Panc1 (cell line): ENCODE data around the gene AGTR1. TPM values are rescaled to one million over a fixed set of nuclear protein-coding genes. Genes with fewer than 3 reads are reported as not detected.

Source experiments
- ATAC-seq: fragments of 200-7000 bp; cut with Tn5 transposase; 2 replicates; pipeline ENCODE4 v1.9.1; 2020; ENCODE audit warnings: mild to moderate bottlenecking, moderate library complexity
- BruUV-seq: library from RNA; stranded (reverse); fragments of 400-500 nt; replicated peaks from 2 replicates; lab custom pipeline; 2021; lab: Mats Ljungman, UMichigan
- CTCF ChIA-PET: fragments of 300-600 bp; sonication (Branson Sonifier 250); formaldehyde crosslinking; loops from one replicate; lab custom pipeline; 2022; ENCODE audit warnings: antibody characterized with exemption; lab: Charles Lee
- POLR2A ChIA-PET: fragments of 300-600 bp; sonication (Branson Sonifier 250); formaldehyde crosslinking; loops from one replicate; lab custom pipeline; 2022; ENCODE audit warnings: antibody characterized with exemption; lab: Charles Lee
- DNase-seq: peaks from one replicate; pipeline ENCODE4 v3.0.0-alpha.2; 2010; ENCODE audit warnings: low read depth, low spot score
- H3K27ac ChIP-seq: 2 replicates; pipeline ENCODE4 v1.5.1; 2011; ENCODE audit warnings: mild to moderate bottlenecking, low read length, inconsistent platforms
- H3K27me3 ChIP-seq: fragments of 200-500 bp; sonication (Bioruptor generic); 2 replicates; pipeline ENCODE4 v1.6.0; 2014; ENCODE audit warnings: low read length, inconsistent platforms; ENCODE audit not compliant: control insufficient read depth, insufficient read depth
- H3K36me3 ChIP-seq: fragments of 200-500 bp; sonication (Bioruptor generic); 2 replicates; pipeline ENCODE4 v1.5.1; 2014; ENCODE audit warnings: inconsistent platforms, mild to moderate bottlenecking, low read length, moderate library complexity; ENCODE audit not compliant: control insufficient read depth, insufficient read depth
- H3K4me1 ChIP-seq: 2 replicates; pipeline ENCODE4 v1.5.1; 2011; ENCODE audit warnings: inconsistent platforms, mild to moderate bottlenecking, low read length, moderate library complexity; ENCODE audit not compliant: control insufficient read depth, insufficient read depth
- H3K4me3 ChIP-seq, 2 experiments: 2 replicates each; pipeline ENCODE4 v1.5.1; 2011 to 2012; ENCODE audit warnings: low read depth in 2 of 2, low read length in 2 of 2, mild to moderate bottlenecking in 2 of 2, inconsistent platforms in 1 of 2, moderate library complexity in 1 of 2
- H3K9me3 ChIP-seq: fragments of 200-500 bp; sonication (Bioruptor generic); 2 replicates; pipeline ENCODE4 v1.5.1; 2014; ENCODE audit warnings: low read depth, mild to moderate bottlenecking, inconsistent platforms, low read length, moderate library complexity; ENCODE audit not compliant: control insufficient read depth, insufficient read depth
- POLR2AphosphoS5 ChIP-seq: IDR thresholded peaks from 2 replicates; pipeline ENCODE4 v1.6.1; 2012; ENCODE audit warnings: mild to moderate bottlenecking, low read depth, low read length, moderate library complexity
- REST ChIP-seq, 2 experiments: IDR thresholded peaks; 2 replicates each; pipeline ENCODE4 v1.6.1; 2011 to 2012; ENCODE audit warnings: low read depth in 2 of 2, control low read depth in 1 of 2, low read length in 1 of 2, mild to moderate bottlenecking in 1 of 2, moderate library complexity in 1 of 2; ENCODE audit not compliant: insufficient read depth in 1 of 2
- SIN3A ChIP-seq: IDR thresholded peaks from 2 replicates; pipeline ENCODE4 v1.6.1; 2012; ENCODE audit warnings: low read depth, mild to moderate bottlenecking, low read length, moderate library complexity, borderline replicate concordance; ENCODE audit not compliant: insufficient read depth
- TCF7L2 ChIP-seq: IDR thresholded peaks from 2 replicates; pipeline ENCODE4 v1.6.1; 2011; ENCODE audit warnings: mild to moderate bottlenecking, low read depth, low read length, inconsistent platforms
- in situ Hi-C: cut with HindIII; loops from 2 replicates; pipeline ENCODE4 v1.10.0; 2016; ENCODE audit warnings: low sequenced_read_pairs, low pct_unique_long_range_greater_than_20kb
- intact Hi-C: fragments of 100-400 bp; cut with micrococcal nuclease; formaldehyde crosslinking; loops from one replicate; pipeline ENCODE4 v1.10.0; 2022; ENCODE audit not compliant: unreplicated experiment
- total RNA-seq: library from RNA; stranded (reverse); gene quantifications from one replicate; pipeline ENCODE4 v1.2.1, GENCODE V29; 2021; ENCODE audit not compliant: unreplicated experiment
- TF ChIP-seq, protein P1 (sequence below): fragments of 450-650 bp; IDR thresholded peaks from 2 replicates; pipeline ENCODE4 v1.5.1; 2017; ENCODE audit warnings: mild to moderate bottlenecking

Gene AGTR1
- total RNA-seq, 1 experiment from 2014 or later: 0.28 TPM

DNA sequence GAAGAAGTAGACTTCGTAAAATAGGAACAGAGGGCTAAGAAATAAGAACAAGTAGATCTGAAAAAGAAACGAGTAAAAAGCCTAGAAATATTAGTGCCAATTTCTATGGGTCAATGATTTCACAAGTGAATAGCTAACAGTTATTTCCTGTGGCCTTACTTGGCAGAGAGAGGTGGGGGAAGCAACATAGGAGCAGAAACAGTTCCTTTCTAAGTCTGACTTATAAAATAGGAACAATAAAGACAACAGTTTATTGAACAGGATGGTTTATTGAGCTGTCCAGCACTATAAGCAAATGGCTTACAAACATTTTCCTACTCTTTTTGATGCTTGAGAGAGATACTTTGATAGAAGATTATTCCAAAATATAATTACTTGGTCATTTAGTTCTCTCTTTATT, 37.9 kb downstream of the AGTR1 start:
- no peak for ATAC-seq
- H3K4me1 ChIP-seq: no peaks in the 10 kb centered on the region
- no peak for DNase-seq
- H3K27ac ChIP-seq: no peak overlapping the region
- H3K4me3 ChIP-seq: no peak overlapping the region
- intact Hi-C loops (no loop called here), in situ Hi-C loops (no loop called here)
- BruUV-seq: no TSS peak
- ChIA-PET POLR2A (no interaction called here), CTCF (no interaction called here)
- H3K9me3 ChIP-seq: no peaks in the 10 kb centered on the region
- peaks cover 2% of the 10 kb centered on the region; the same call in 1 of the 2 replicates for H3K27me3 ChIP-seq
- H3K36me3 ChIP-seq: no peaks in the 10 kb centered on the region
- no peak for TF ChIP-seq SIN3A
- TF ChIP-seq, protein P1, sequence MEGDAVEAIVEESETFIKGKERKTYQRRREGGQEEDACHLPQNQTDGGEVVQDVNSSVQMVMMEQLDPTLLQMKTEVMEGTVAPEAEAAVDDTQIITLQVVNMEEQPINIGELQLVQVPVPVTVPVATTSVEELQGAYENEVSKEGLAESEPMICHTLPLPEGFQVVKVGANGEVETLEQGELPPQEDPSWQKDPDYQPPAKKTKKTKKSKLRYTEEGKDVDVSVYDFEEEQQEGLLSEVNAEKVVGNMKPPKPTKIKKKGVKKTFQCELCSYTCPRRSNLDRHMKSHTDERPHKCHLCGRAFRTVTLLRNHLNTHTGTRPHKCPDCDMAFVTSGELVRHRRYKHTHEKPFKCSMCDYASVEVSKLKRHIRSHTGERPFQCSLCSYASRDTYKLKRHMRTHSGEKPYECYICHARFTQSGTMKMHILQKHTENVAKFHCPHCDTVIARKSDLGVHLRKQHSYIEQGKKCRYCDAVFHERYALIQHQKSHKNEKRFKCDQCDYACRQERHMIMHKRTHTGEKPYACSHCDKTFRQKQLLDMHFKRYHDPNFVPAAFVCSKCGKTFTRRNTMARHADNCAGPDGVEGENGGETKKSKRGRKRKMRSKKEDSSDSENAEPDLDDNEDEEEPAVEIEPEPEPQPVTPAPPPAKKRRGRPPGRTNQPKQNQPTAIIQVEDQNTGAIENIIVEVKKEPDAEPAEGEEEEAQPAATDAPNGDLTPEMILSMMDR: no peak
- no peak for TF ChIP-seq REST (IDR thresholded peaks at IDR 0.05; ENCODE audit: insufficient read depth in 1 of 2, low read depth in 2 of 2, low read length in 1 of 2)
- no peak for TF ChIP-seq POLR2AphosphoS5
- TF ChIP-seq TCF7L2: no peak

DNA sequence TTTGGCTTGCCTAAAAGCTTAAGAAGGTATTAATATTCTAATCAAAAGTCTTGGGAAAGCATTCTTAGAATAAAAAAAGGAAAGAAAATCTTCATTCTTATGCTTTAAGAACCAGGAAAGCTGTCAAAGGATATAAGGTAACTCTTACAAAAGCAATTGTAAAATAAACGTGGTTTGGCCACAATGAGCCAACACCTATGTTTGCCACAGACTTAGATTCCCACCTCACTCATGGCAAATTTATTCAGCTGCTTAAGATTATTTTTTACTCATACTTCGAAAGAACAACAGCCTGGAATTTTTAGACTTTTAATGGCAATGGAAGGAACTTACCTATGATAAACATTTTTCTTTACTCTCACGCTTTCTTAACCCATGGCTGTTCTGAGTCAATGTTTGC, 38.4 kb downstream of the AGTR1 start:
- intact Hi-C loops (no loop called here), in situ Hi-C loops (no loop called here)
- CTCF ChIA-PET: no interaction called here
- TF ChIP-seq, protein P1: no peak
- TF ChIP-seq POLR2AphosphoS5 (no peak), REST (IDR thresholded peaks at IDR 0.05; ENCODE audit: insufficient read depth in 1 of 2, low read depth in 2 of 2, low read length in 1 of 2) (no peak), SIN3A (no peak), TCF7L2 (no peak)
- H3K4me3 ChIP-seq: no peak overlapping the region
- H3K27me3 ChIP-seq: peaks cover 2% of the 10 kb centered on the region; the same call in 1 of the 2 replicates
- no peak for DNase-seq
- H3K27ac ChIP-seq: no peak overlapping the region
- H3K4me1 ChIP-seq: no peaks in the 10 kb centered on the region
- POLR2A ChIA-PET: no interaction called here
- no peaks in the 10 kb centered on the region for H3K36me3 ChIP-seq
- BruUV-seq: no TSS peak
- no peaks in the 10 kb centered on the region for H3K9me3 ChIP-seq
- ATAC-seq: no peak
